GM21528 (cell line): Measurements from ENCODE around the gene ZNF628.

Experiments
- ATAC-seq: cut with Tn5 transposase; IDR thresholded peaks from one replicate; pipeline ENCODE4 v1.9.1; 2021; ENCODE audit warnings: mild to moderate bottlenecking, moderate library complexity; ENCODE audit not compliant: unreplicated experiment, low FRiP score

ZNF628 gene

GRCh38 chr19:55464039-55464661 is 12.3 kb upstream of the ZNF628 start:
- no peak for ATAC-seq

GRCh38 chr19:55464662-55465054 is 11.8 kb upstream of the ZNF628 start, which contains the start of gene C19orf85:
Gene C19orf85 (minus strand): TSS chr19:55464751. CDS start chr19:55464554, 197 bp downstream.
- ATAC-seq, result no peak

GRCh38 chr19:55465460-55466240 is 10.8 kb upstream of the ZNF628 start:
- no peak for ATAC-seq

GRCh38 chr19:55466241-55466614 is 10.2 kb upstream of the ZNF628 start:
- ATAC-seq, result no peak

GRCh38 chr19:55467236-55468053 is 9.0 kb upstream of the ZNF628 start:
- ATAC-seq, result no peak

GRCh38 chr19:55468054-55468393 is 8.4 kb upstream of the ZNF628 start:
- no peak for ATAC-seq

GRCh38 chr19:55471266-55471665 is 5.2 kb upstream of the ZNF628 start:
- no peak for ATAC-seq

- no peak for ATAC-seq
Measured at GRCh38 chr19:55472463-55472862, 4.0 kb upstream of the ZNF628 start.

- ATAC-seq, result no peak
Measured at GRCh38 chr19:55473225-55474012, 3.0 kb upstream of the ZNF628 start.

- ATAC-seq, result no peak
Measured at GRCh38 chr19:55474269-55475265, 1.9 kb upstream of the ZNF628 start.

- ATAC-seq, result no peak
Measured at GRCh38 chr19:55477905-55478304, 1.5 kb downstream of the ZNF628 start.

- no peak for ATAC-seq
Measured at GRCh38 chr19:55478364-55478763, 1.9 kb downstream of the ZNF628 start.

GRCh38 chr19:55479045-55479444 is 2.6 kb downstream of the ZNF628 start:
- no peak for ATAC-seq

GRCh38 chr19:55479451-55480230 is 3.2 kb downstream of the ZNF628 start:
- no peak for ATAC-seq

- no peak for ATAC-seq
Measured at GRCh38 chr19:55481148-55481793, 4.9 kb downstream of the ZNF628 start.

- ATAC-seq, result no peak
Measured at GRCh38 chr19:55481794-55482155, 5.4 kb downstream of the ZNF628 start.

GRCh38 chr19:55482156-55482961 is 5.9 kb downstream of the ZNF628 start:
- no peak for ATAC-seq
